Activated T-helper 1 cell treated with anti-CD3 and anti-CD28 coated beads, Interleukin-2, amount 50 U/mL, for 16 hours (primary cell): Measurements from ENCODE around the gene PADI4.
"Not testable (repeated sequence)": the region's sequence is repeated elsewhere in the genome, so short reads cannot be mapped to it uniquely, and the experiment has no call there.

Experiments used
- DNase-seq, 2 donors: peaks; one replicate each; pipeline ENCODE4 v3.0.0-alpha.2; 2020; ENCODE audit warnings: low read depth in 1 of 2, low spot score in 1 of 2

PADI4 gene

GRCh38 chr1:17377325-17377953, 69.4 kb downstream of the PADI4 start:
- no peak for DNase-seq

DNA sequence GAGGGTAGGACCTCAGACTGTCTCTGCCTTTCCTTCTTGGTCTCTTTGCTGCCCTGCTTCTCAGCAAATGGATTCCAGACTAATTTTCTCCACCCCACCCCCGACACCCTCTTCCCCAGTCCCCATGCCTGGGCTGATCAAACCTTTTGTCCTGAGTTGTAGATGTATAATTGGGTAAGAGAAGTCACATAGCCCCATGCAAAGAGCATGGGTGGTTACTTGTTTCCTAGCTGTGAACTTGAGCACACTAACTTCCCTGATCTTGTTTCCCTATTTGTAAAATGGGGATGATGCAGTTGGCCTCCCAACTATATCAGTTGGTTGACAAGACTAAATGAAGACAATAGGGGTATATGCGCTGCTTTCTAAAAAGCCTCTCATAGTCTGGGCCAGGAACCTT, 73.2 kb downstream of the PADI4 start:
- no peak for DNase-seq

- DNase-seq = no peak
These were observed 84.3 kb downstream of the PADI4 start for GRCh38 chr1:17392199-17392740.

DNA sequence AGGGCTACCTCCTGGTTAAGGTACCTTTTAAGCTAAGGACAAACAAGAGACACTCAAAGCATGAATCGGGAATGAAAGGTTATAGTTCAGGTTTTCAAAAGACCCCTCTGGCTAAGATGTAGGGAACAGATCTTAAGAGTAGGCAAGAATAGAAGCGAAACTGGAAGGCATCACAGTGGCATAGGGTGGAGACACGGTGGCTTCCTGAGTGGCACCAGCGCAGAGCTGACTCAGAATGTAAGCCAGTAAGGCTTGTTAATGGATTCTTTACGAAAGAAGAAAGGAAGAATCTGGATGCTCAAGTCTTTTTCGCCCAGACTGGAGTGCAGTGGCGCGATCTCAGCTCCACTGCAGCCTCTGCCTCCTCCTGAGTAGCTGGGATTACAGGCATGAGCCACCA, 85.2 kb downstream of the PADI4 start:
- DNase-seq = no peak

DNA sequence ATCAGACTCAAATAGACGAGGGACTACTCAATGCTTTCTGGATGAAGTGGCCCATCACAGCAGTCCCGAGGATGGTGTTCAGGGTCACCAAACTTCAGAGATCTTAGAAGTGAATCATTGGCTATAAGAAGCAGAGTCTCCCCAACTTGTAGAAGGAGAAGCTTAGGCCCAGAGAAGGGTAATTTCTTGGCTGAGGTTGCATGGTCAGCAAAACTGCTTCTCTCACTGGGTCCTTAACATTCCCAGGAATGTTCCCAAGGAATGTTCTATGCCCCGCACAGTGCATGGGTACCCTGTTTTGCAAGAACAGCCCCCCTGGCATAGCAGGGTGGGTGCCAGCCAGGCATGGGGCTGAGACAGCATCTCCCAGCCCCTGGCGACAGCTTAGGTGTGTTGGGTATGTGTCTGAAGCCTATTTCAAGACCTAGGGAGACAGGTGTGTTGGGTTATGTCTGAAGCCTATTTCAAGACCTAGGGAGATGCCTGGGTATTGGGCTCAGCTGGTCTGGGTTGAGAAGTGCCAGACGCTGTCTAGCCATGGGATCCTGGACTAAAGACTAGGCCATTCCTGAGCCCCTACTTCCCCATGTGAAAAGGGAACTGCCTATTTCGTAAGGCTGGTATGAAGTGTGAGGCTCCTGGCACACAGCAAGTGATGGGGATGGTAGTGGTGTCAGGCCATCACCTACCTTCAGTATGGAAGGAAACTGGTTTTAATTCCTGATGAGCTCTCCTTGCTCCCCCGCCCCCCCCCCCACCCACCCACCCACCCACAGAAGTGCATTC, 90.1 kb downstream of the PADI4 start:
- no peak for DNase-seq

- DNase-seq = no peak
These were observed 92.8 kb downstream of the PADI4 start for GRCh38 chr1:17400725-17401341.

DNA sequence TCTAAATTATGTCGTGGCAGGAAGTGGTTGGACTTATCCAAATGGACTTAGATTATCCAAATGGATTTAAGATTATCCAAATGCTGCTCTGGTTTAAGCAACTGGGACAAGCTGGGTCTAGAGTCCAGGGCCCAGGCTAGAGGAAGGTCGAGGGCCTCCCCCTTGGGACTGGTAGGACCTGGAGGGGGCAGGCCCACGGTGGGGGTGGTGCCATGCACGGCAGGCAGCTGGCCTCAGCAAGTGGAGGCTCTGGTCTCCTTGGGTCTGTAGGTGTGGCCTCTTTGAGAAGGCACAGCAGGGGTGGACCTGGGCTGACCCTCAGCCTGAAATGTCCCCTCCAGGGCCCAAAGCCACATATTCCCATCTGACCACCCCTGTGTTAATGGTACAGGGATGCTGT, 93.8 kb downstream of the PADI4 start:
- no peak for DNase-seq

DNA sequence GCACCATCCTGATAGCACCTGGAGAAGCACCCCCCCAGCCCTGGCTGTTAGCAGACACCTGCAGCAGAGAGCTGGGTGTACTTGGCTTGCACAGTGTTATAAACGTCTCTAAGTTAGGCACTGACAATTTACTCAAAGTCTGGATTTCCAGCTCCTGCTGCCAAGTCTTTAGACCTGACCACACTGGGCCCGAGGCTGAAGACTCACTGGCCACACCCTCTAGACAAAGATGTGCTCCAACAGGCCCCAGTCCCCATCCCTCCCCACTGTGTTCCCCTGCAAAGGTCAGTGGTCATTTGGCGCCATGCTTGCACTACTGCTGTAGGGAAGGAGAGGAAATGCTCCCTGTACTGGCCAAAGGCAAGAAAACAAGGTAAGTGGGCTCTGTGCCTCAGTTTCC, 95.1 kb downstream of the PADI4 start:
- no peak for DNase-seq

GRCh38 chr1:17404034-17404684, 96.2 kb downstream of the PADI4 start:
- DNase-seq = no peak

DNA sequence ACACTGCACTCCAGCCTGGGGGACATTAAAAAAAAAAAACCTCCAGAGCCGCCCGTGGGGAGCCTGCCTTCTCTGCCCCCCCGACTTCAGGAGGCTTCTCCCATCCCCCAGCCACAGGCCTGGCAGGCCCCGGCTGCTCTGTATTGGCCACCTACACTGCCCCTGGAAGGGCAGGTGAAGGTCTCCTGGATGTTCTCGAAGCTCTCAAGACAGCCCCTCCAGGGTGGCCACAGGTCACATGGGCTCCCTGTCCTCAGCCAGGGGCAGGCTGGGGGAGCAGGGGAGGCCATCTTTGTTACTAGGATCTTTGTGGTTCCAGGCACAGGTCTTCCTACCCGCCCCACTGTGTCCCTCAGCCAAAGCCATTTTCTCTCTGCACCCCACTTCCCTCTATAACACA, 96.8 kb downstream of the PADI4 start:
- DNase-seq = no peak

- no peak for DNase-seq
These were observed 98.1 kb downstream of the PADI4 start for GRCh38 chr1:17405898-17406759.

GRCh38 chr1:17406760-17407475, 98.9 kb downstream of the PADI4 start:
- DNase-seq = not testable (repeated sequence)

DNA sequence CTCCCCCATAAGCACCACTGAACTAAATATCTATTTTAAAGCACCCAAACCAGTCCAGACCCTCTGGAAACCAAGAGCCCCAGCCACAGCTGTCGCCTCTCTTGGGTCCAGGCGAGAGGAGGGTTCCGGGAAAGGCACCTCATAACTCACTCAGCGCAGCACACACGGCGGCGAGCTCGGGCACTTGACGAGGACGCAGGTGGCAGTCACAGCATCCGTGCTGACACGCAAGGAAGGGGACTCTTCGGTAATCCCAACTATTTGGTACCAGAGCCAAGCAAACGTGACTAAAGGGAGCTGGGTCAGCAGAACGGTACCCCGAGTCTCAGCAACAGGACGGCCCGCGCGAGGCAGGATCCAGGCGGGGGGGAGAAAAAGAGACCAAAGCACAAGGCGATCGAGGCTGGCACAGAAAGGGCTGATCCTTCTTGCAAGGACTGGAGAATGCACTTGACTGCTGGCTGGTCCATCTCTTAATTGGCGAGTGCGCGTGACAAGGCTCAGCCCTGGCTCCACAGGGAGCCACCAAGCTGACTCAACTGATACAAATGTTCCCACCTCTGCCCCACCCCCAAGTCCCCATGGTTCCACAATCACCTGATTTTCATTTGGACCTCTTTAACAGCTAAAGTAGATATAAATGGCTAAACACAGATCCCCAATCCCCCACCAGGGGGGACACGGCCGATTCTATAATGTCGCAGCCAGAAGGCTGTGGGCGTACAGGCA, 100.0 kb downstream of the PADI4 start:
- not testable (repeated sequence) for DNase-seq

- DNase-seq = no peak
These were observed 101.4 kb downstream of the PADI4 start for GRCh38 chr1:17409391-17409811.

GRCh38 chr1:17412093-17412870, 104.3 kb downstream of the PADI4 start:
- DNase-seq = no peak
